ENCODE results near the gene RIMKLB.
"Not testable (repeated sequence)": the region's sequence is repeated elsewhere in the genome, so short reads cannot be mapped to it uniquely, and the experiment has no call there.

The RIMKLB gene

GRCh38 chr12:8692573-8692972 lies 5.2 kb upstream of the RIMKLB start:
- DNase-seq (ENCODE audit: low spot score): no peak

- DNase-seq (ENCODE audit: low spot score): no peak
Observed at GRCh38 chr12:8695116-8695515, 2.7 kb upstream of the RIMKLB start.

GRCh38 chr12:8696442-8697090 lies 1.2 kb upstream of the RIMKLB start:
- DNase-seq (ENCODE audit: low spot score): no peak

GRCh38 chr12:8697120-8697475 lies 693 bp upstream of the RIMKLB start:
- DNase-seq (ENCODE audit: low spot score): peak; percentile 45

- no peak for DNase-seq (ENCODE audit: low spot score)
Observed at GRCh38 chr12:8698132-8698851, 501 bp downstream of the RIMKLB start.

GRCh38 chr12:8698879-8699278 lies 1.1 kb downstream of the RIMKLB start:
- no peak for DNase-seq (ENCODE audit: low spot score)

- no peak for DNase-seq (ENCODE audit: low spot score)
Observed at GRCh38 chr12:8699714-8700113, 1.9 kb downstream of the RIMKLB start.

GRCh38 chr12:8701046-8701660 lies 3.4 kb downstream of the RIMKLB start:
- no peak for DNase-seq (ENCODE audit: low spot score)

GRCh38 chr12:8702159-8702558 lies 4.4 kb downstream of the RIMKLB start:
- DNase-seq (ENCODE audit: low spot score): no peak

GRCh38 chr12:8709124-8709830 lies 11.5 kb downstream of the RIMKLB start:
- no peak for DNase-seq (ENCODE audit: low spot score)

- DNase-seq (ENCODE audit: low spot score): no peak
Observed at GRCh38 chr12:8712572-8712971, 14.8 kb downstream of the RIMKLB start.

GRCh38 chr12:8722286-8722800 lies 24.6 kb downstream of the RIMKLB start:
- DNase-seq (ENCODE audit: low spot score): no peak

- no peak for DNase-seq (ENCODE audit: low spot score)
Observed at GRCh38 chr12:8734873-8735381, 37.1 kb downstream of the RIMKLB start.

GRCh38 chr12:8742501-8742900 lies 44.7 kb downstream of the RIMKLB start:
- DNase-seq (ENCODE audit: low spot score): no peak

- not testable (repeated sequence) for DNase-seq (ENCODE audit: low spot score)
Observed at GRCh38 chr12:8743121-8743520, 45.3 kb downstream of the RIMKLB start.

- not testable (repeated sequence) for DNase-seq (ENCODE audit: low spot score)
Observed at GRCh38 chr12:8745631-8746030, 47.8 kb downstream of the RIMKLB start.

GRCh38 chr12:8746046-8746445 lies 48.3 kb downstream of the RIMKLB start:
- DNase-seq (ENCODE audit: low spot score): no peak

- DNase-seq (ENCODE audit: low spot score): not testable (repeated sequence)
Observed at GRCh38 chr12:8760076-8760475, 62.3 kb downstream of the RIMKLB start.

- DNase-seq (ENCODE audit: low spot score): not testable (repeated sequence)
Observed at GRCh38 chr12:8762701-8763100, 64.9 kb downstream of the RIMKLB start.

- DNase-seq (ENCODE audit: low spot score): not testable (repeated sequence)
Observed at GRCh38 chr12:8766121-8766520, 68.3 kb downstream of the RIMKLB start.

GRCh38 chr12:8770499-8770898 lies 72.7 kb downstream of the RIMKLB start:
- no peak for DNase-seq (ENCODE audit: low spot score)

- DNase-seq (ENCODE audit: low spot score): no peak
Observed at GRCh38 chr12:8771072-8771471, 73.3 kb downstream of the RIMKLB start.

All from HuH-7 (cell line).